GM12892 (cell line): ENCODE measurements around the gene APBB2.

ENCODE experiments used
- POLR2A ChIP-seq: IDR thresholded peaks from 2 replicates; pipeline ENCODE4 v1.6.1; 2011; ENCODE audit warnings: low read depth, low read length, control low read depth
- POLR2AphosphoS5 ChIP-seq: IDR thresholded peaks from 2 replicates; pipeline ENCODE4 v1.6.1; 2011; ENCODE audit warnings: low read depth, low read length, control low read depth
- TAF1 ChIP-seq: IDR thresholded peaks from 2 replicates; pipeline ENCODE4 v1.6.1; 2011; ENCODE audit warnings: low read depth, mild to moderate bottlenecking, control low read depth, low read length, borderline replicate concordance

DNA sequence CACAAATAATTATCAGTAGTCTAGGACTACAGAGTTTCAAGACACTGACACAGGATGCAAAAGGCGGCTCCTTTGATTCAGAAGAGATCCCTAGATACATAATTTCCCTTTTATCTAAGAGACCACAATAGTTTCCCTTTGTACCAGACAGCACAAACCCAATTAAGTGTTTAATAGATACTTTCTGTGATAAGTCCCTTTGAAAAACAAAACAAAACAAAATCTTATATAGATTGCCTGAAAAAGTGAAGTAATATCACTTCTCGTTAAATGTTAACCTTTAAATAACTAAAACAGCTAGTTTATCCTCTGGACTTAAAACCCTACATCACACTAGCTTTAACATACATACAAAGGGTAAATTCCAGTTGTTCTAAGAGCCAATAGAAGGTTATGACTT is 49.9 kb downstream of the APBB2 start:
- no peak for TF ChIP-seq POLR2AphosphoS5
- TF ChIP-seq POLR2A = no peak
- TF ChIP-seq TAF1 = no peak
